GM12892 (cell line): Measurements from ENCODE around the gene SLC16A3.

ENCODE experiments used
- POLR2A ChIP-seq: IDR thresholded peaks from 2 replicates; pipeline ENCODE4 v1.6.1; 2011; ENCODE audit warnings: low read depth, low read length, control low read depth
- POLR2AphosphoS5 ChIP-seq: IDR thresholded peaks from 2 replicates; pipeline ENCODE4 v1.6.1; 2011; ENCODE audit warnings: low read depth, low read length, control low read depth

- TF ChIP-seq POLR2A (no peak), POLR2AphosphoS5 (no peak)
These were observed 27.9 kb upstream of the SLC16A3 start for GRCh38 chr17:82200743-82201497.
